ENCODE results near the gene MED13.
"Not testable (repeated sequence)": the region's sequence is repeated elsewhere in the genome, so short reads cannot be mapped to it uniquely, and the experiment has no call there.

MED13 gene

GRCh38 chr17:61907361-61907760 lies 157.7 kb downstream of the MED13 start:
- no peak for DNase-seq (ENCODE audit: low spot score)

DNA sequence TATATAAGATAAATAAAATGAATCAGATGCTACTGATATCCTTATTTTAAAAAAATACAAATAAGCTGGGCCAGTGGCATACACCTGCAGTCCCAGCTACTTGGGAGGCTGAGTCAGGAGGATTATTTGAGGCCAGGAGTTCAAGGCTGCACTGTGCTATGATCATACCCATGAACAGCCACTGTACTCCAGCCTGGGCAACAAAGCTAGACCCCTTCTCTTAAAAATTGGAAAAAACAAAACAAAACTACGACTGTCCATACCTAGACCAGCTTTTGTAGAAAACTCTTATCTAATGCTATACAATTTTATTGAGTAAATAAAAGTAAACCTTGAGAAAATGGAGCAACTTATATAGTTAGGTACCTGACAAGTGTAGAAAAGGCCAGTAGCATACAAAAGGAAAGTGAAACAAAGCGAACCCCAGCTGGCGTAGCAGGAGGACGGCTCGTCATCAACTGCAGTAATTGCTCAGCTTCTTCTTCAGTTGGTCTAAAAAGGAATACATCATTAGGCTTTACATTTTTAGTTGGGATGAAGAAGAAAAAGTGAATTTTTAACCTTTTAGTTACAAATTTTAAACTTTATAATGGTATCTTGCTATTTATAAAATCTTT lies 160.9 kb downstream of the MED13 start:
- DNase-seq (ENCODE audit: low spot score): no peak

DNA sequence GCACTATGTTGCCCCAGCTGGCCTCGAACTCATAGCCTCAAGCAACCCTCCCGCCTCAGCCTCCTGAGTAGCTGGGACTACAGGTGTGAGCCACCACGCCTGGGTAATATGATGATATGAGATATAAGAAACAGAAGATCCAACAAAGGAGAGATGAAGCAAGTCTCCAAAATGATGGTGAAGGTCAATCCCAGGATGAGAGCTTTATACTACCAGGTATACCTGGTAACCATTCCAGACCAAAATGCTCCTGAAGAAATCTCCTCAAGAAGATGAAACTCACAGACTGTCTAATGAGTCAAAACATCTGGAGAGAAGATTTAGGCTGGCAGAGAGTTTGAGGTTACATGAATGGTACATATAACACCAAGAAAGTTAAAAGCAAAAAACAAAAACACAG lies 161.8 kb downstream of the MED13 start:
- no peak for DNase-seq (ENCODE audit: low spot score)

DNA sequence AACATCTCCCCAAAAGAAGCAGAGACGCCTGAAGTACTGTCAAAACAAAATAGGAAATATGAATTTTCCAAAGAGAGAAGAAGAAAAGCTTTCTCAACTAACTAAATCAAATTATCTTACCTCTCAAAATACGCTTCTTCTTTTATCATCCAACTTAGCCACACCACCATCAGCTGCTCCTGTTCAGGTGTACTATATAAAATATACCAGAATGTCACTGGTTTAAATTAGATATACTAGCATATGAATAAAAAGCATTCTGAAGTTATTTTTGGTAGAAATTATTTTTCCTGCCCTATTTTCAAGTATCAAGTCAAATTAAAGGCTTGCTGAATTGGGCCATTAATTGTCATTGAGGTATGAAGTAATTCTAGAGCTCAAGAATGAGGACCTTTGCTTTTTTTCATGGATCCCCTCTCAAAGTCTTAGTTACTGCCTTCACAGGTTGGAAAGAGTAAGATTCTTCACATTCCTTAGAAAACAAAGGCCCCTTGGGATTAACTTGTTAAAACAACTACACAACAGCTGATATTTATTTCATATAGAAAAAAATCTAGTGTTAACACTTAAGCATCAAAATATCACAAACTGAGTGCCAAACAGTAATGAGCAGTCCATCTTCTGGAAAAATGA lies 167.4 kb downstream of the MED13 start:
- DNase-seq (ENCODE audit: low spot score): no peak

DNA sequence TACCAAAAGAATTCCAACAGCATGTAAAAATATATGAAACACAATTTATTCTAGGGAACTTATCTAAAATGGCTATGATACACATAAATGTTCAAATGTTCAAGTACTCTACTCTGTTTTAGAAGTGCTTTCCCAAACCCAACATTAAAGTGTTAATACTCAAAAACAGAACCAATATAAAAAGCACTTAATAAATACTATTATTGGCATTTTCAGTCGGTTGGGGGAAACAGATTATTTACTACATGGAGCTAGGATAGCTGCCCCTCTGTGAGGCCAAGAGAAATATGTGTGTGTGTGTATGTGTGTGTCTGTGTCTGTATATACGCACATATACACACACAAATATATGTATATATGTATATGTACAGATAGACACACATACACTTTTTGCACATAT lies 169.7 kb downstream of the MED13 start:
- DNase-seq (ENCODE audit: low spot score): no peak

DNA sequence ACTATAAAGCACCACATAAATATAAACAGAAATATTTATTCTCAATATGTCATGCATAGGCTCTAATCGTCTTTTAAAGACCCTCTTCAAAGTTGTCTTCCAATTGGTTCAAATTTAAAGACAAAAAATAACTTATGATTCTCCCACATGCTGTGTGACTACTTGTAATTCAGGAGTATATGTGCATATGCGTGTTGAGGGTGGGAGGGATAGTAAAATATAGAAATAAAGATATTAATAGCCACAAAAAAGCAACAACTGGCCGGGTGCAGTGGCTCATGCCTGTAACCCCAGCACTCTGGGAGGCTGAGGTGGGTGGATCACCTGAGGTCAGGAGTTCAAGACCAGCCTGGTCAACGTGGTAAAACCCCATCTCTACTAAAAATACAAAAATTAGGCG lies 170.8 kb downstream of the MED13 start:
- DNase-seq (ENCODE audit: low spot score): not testable (repeated sequence)

Data from kidney capillary endothelial cell (primary cell).